ENCODE results near the gene MRPL9.

MRPL9 gene

DNA sequence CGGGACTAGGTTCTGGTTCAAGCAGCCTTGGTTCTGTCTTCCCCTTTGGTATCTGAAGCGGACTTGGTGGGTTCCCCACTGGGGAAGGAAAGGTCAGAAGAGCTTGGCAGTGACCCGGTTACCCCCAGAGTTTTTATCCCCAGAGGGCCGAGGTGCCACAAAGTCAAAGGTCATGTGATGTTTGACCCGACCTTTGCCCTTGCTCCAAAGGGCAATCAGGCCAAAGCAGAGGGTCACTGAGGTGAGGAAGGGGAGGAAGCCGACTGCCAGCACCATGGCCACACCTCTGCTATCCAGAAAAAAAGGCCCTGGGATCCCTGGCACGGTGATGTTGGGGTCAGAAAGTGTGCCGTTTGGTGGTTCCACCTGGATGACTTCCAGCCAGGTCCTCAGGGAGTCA is 37.5 kb upstream of the MRPL9 start:
- H3K27ac ChIP-seq = no peak overlapping the region
- TF ChIP-seq, protein P1, sequence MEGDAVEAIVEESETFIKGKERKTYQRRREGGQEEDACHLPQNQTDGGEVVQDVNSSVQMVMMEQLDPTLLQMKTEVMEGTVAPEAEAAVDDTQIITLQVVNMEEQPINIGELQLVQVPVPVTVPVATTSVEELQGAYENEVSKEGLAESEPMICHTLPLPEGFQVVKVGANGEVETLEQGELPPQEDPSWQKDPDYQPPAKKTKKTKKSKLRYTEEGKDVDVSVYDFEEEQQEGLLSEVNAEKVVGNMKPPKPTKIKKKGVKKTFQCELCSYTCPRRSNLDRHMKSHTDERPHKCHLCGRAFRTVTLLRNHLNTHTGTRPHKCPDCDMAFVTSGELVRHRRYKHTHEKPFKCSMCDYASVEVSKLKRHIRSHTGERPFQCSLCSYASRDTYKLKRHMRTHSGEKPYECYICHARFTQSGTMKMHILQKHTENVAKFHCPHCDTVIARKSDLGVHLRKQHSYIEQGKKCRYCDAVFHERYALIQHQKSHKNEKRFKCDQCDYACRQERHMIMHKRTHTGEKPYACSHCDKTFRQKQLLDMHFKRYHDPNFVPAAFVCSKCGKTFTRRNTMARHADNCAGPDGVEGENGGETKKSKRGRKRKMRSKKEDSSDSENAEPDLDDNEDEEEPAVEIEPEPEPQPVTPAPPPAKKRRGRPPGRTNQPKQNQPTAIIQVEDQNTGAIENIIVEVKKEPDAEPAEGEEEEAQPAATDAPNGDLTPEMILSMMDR (conservative IDR thresholded peaks at IDR 0.05) = no peak
- TF ChIP-seq ZFX (IDR thresholded peaks at IDR 0.05) = no peak

DNA sequence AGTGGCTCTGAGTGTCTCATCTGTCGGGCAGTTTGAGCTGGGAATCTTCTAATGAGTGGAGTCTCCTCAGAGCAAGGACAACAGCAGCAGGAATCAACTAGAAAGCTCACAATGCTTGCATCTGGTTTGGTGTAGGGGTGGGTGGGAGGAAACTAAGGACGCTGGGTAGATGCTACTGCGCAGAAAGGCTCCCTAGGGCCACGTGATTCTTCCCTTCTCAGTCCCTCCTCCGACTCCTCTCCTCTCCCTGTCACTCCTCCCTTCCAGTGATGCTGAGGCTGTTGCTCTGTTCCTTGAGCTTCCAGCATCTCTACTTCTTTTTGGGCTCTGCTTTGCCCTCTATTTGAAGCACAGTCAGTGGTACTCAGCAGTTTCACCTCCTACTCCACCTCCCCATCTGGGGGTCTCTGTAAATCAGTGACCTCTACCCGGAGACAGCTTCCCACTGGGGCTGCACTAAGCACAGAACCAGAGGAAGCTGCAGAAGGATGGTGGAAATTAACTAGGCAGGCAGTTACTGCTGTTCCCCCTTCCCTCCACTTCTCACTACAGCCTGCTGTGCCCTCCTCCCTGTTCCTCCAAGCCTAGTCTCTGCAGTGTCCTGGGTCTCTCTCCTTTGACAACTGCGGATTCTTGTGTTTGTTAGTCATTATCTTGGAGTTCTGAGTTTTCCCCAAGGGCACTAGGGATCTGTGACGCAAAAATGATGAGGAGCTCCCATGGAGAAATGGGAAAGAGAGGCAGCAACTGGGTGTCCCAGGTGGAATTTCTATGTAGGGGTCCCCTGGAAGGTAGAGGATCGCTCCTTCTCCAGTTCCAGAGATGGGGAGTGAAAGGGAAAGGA is 36.1 kb upstream of the MRPL9 start:
- no peak overlapping the region for H3K27ac ChIP-seq
- TF ChIP-seq ZFX (IDR thresholded peaks at IDR 0.05) = no peak
- TF ChIP-seq, protein P1 (conservative IDR thresholded peaks at IDR 0.05) = no peak

DNA sequence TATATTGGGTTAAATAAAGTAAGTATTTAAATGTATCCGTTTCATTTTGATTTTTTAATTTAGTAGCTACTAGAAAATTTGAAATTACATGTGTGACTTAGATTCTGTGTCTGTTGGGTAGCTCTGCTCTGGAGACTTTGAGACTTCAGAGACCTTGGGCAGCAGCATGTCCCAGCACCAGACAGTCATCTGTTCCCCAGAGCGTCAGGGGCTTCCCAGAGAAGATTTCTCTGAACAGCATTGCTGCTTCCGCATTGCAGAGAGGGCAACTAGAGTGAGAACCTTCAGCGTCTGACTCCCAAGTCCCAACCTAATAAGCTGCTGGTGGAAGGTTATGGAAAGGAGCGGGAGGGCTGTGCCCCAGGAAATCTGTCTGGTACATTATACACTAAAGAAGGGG is 35.3 kb upstream of the MRPL9 start:
- H3K27ac ChIP-seq = no peak overlapping the region
- TF ChIP-seq, protein P1 (conservative IDR thresholded peaks at IDR 0.05) = no peak
- no peak for TF ChIP-seq ZFX (IDR thresholded peaks at IDR 0.05)

DNA sequence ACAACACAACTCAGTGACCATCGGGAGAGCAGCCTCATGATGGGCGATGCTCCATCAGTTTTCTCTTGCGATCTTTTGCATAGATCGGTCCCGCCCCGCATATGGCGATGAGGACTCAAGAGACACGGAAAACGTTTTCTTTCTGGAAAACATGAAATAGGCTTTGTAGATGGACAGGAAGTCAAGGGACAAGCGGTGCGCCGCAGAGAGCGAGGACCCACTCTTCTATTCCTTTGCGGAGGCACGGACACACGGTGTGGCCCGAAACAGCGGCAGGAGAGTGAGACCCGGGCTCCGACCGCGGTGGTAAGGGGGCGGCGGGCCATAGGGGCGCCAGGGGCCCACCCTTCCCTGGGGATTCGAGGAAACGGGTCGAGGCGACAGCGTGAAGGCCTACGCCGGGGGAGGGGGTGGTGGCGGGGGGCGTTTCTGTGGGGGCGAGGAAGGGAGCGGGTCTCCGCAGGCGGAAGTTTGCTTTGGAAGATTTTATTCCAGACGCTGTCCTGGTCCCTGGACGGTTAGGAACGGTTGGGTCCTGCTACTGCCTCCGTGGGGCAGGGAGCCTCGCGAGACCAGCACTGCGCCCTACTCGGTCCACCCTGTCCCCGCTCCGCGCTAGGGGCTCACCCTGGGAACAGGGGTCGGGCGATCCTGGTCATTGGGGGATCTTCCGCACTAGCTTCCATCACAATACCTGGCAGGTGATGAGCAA is 27.8 kb upstream of the MRPL9 start:
- peak overlapping the region; percentile 69 for H3K27ac ChIP-seq
- TF ChIP-seq ZFX (IDR thresholded peaks at IDR 0.05) = no peak; the same call in 1 of the 2 replicates
- TF ChIP-seq, protein P1 (conservative IDR thresholded peaks at IDR 0.05) = no peak

DNA sequence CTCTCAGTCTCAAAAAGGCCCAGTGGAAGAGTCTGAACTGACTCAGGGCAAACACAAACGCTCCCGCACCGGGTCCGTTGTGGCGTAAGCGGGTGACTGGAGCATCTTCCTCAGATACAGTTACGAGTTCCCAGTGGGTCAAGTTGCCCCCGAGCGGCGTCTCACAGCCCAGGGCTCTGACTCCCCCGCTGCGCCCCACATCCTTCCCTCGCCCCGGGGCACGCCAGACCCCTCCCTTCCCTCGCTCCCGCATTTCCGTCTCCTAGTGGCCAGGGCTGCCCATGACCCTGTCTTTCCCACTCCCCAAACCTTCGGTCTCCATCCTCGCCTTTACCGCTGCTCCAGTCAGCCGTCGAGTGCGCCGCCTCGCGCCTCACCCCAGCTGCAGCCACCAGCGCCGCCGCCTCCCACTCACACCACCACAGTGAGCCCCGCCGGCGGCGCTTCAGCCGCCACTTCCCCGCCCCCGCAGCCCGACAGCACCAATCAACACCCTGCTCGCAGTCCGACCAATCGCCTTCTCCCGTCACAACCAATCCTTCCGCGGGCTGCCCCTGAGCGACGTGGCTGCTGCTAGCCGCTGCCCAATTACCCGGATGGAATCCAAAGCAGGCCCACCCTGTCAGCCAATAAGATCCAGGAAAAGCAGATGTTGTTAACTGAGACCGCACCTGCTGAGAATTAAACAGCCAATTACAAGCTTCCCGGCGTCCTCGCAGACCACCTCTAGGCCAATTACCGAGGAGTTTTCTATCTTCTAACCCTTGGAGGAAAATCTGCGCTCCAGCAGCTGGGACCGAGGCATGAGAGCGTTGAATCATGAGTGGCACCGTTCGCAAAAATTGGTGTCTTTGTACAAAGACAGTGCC is 27.0 kb upstream of the MRPL9 start, which contains the start of gene TDRKH:
TSS of gene TDRKH (minus strand) at position 430 of the 869 bp plus-strand sequence. CDS start 7,478 bp downstream, outside the sequence.
- TF ChIP-seq, protein P1 (conservative IDR thresholded peaks at IDR 0.05) = peak; percentile 50
- TF ChIP-seq ZFX (IDR thresholded peaks at IDR 0.05) = no peak
- peak within 1 kb of the TSS; percentile 69 for H3K27ac ChIP-seq

DNA sequence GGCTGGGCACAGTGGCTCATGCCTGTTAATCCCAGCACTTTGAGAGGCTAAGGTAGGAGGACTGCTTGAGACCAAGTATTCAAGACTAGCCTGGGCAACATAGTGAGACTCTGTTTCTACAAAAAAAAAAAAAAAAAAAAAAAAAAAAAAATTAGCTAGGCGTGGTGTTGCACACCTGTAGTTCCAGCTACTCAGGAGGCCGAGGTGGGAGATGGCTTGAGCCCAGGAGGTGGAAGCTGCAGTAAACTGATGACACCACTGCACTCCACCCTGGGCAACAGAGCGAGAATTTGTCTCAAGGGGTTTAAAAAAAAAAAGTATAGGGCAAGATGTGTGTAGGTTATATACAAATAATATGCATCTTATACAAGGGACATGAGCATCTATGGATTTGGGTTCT is 24.4 kb upstream of the MRPL9 start:
- no peak overlapping the region for H3K27ac ChIP-seq
- TF ChIP-seq ZFX (IDR thresholded peaks at IDR 0.05) = no peak
- TF ChIP-seq, protein P1 (conservative IDR thresholded peaks at IDR 0.05) = no peak
